Fibroblast of the aortic adventitia (primary cell): Measurements from ENCODE around the gene TTI1. TPM values are rescaled to one million over a fixed set of nuclear protein-coding genes. Genes with fewer than 3 reads are reported as not detected.

Experiments used
- DNase-seq: peaks from one replicate; pipeline ENCODE4 v3.0.0-alpha.2; 2010; ENCODE audit warnings: low read depth
- H3K4me3 ChIP-seq: 2 replicates; pipeline ENCODE4 v1.5.1; 2011; ENCODE audit warnings: low read depth, mild to moderate bottlenecking, control low read depth, low read length, moderate library complexity
- CTCF ChIP-seq: IDR thresholded peaks from 2 replicates; pipeline ENCODE4 v1.5.1; 2011; ENCODE audit warnings: mild to moderate bottlenecking, low read length, control low read depth, inconsistent platforms; ENCODE audit not compliant: insufficient read depth
- total RNA-seq: library from RNA; depleted of rRNA; stranded (reverse); fragments of >200 nt; gene quantifications from 2 replicates; pipeline ENCODE4 v1.2.3, GENCODE V29; 2012; ENCODE audit warnings: low replicate concordance

The TTI1 gene
- total RNA-seq, 1 donor = 26.0 TPM

GRCh38 chr20:38043512-38044300 is 10.4 kb upstream of the TTI1 start:
- peak; percentile 25 for TF ChIP-seq CTCF
- no peak overlapping the region for H3K4me3 ChIP-seq
- DNase-seq = peak; percentile 58

DNA sequence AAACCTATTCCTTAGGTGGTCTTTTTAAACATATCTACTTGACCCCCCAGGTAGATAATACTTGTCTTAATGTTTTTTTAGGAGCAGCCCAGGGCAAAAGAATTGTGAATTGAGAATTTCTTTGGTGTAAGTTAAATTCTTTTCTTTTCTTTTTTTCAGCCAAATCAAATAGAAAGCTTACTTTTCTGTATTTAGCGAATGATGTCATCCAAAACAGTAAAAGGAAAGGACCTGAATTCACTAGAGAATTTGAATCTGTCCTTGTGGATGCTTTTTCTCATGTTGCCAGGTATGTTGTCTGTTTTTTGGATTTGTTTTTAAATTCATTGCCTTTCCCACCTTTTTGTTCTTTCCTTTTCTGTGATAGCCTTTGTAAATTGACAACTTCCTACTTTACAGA is 7.0 kb upstream of the TTI1 start:
- no peak for DNase-seq
- no peak for TF ChIP-seq CTCF
- no peak overlapping the region for H3K4me3 ChIP-seq

DNA sequence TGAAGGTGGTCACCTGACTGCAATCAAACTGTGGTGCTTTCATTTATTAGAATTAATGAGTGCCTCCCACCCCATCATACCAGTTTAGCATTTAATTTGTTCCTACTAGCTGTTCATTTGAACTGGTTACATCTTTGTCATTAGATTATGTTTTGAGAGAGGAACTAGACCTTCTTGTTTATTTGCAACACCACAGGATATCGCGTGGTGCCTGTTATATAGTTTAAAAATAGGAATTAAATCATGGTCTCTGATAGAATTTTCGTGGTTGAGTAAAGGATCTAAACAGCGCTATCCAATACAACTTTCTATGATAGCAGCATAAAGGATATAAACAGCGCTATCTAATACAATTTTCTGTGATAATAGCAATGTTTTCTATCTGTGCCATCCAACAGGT is 3.1 kb upstream of the TTI1 start:
- no peak for TF ChIP-seq CTCF
- no peak overlapping the region for H3K4me3 ChIP-seq
- DNase-seq = no peak

DNA sequence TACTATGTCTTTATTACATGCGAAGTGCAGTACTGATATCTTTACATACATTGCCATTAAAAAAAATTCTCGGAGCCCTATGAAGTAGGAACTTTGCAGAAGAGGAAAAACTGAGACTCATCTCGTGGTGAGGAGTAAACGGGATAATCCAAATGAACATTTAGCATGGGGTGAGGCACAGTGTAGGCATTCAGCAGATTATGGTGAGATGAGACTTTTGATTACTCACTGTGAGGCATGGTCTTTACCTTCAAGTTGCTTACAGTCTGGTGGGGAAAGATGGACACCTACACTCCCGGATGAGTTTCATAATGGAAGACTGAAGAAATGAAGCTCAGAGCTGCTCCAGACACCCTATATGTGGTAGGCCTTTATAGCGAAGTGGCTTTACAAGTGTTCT is 1.7 kb upstream of the TTI1 start:
- no peak for DNase-seq
- no peak for TF ChIP-seq CTCF
- H3K4me3 ChIP-seq = peak overlapping the region; percentile 96

GRCh38 chr20:38034108-38034649 is 923 bp upstream of the TTI1 start:
- H3K4me3 ChIP-seq = peak overlapping the region; percentile 96
- no peak for DNase-seq

GRCh38 chr20:38032585-38033329 is 499 bp downstream of the TTI1 start:
- no peak for TF ChIP-seq CTCF
- H3K4me3 ChIP-seq = peak overlapping the region; percentile 96
- DNase-seq = no peak

More at GRCh38 chr20:38034108-38034649, 923 bp upstream of the TTI1 start:
- TF ChIP-seq CTCF = no peak
